ENCODE data around the gene TMOD1.

TMOD1 gene

GRCh38 chr9:97551308-97551707 lies 49.8 kb downstream of the TMOD1 start:
- no peak for DNase-seq

GRCh38 chr9:97553141-97553540 lies 51.7 kb downstream of the TMOD1 start:
- DNase-seq = no peak

GRCh38 chr9:97553841-97554240 lies 52.4 kb downstream of the TMOD1 start:
- no peak for DNase-seq

- no peak for DNase-seq
These were observed 53.2 kb downstream of the TMOD1 start for GRCh38 chr9:97554566-97555075.

GRCh38 chr9:97555164-97555563 lies 53.7 kb downstream of the TMOD1 start:
- no peak for DNase-seq

- no peak for DNase-seq
These were observed 54.7 kb downstream of the TMOD1 start for GRCh38 chr9:97556036-97556720.

GRCh38 chr9:97556721-97557605 lies 55.5 kb downstream of the TMOD1 start:
- DNase-seq = no peak

GRCh38 chr9:97557606-97558095 lies 56.2 kb downstream of the TMOD1 start:
- peak; percentile 39 for DNase-seq

GRCh38 chr9:97558701-97559101 lies 57.2 kb downstream of the TMOD1 start:
- DNase-seq = no peak

GRCh38 chr9:97559111-97559514 lies 57.6 kb downstream of the TMOD1 start:
- no peak for DNase-seq

- DNase-seq = no peak
These were observed 58.7 kb downstream of the TMOD1 start for GRCh38 chr9:97560154-97560553.

- DNase-seq = no peak
These were observed 59.4 kb downstream of the TMOD1 start for GRCh38 chr9:97560851-97561250.

GRCh38 chr9:97561501-97561900 lies 60.0 kb downstream of the TMOD1 start:
- DNase-seq = no peak

GRCh38 chr9:97562542-97562941 lies 61.1 kb downstream of the TMOD1 start:
- DNase-seq = no peak

- no peak for DNase-seq
These were observed 62.1 kb downstream of the TMOD1 start for GRCh38 chr9:97563458-97564135.

GRCh38 chr9:97564291-97565175 lies 63.1 kb downstream of the TMOD1 start:
- peak; percentile 72 for DNase-seq

GRCh38 chr9:97565262-97565661 lies 63.8 kb downstream of the TMOD1 start:
- no peak for DNase-seq

- no peak for DNase-seq
These were observed 65.9 kb downstream of the TMOD1 start for GRCh38 chr9:97567182-97567893.

- peak; percentile 91 for DNase-seq
These were observed 66.4 kb downstream of the TMOD1 start for GRCh38 chr9:97567894-97568202.

GRCh38 chr9:97568461-97569275 lies 67.2 kb downstream of the TMOD1 start:
- no peak for DNase-seq

GRCh38 chr9:97570899-97571298 lies 69.4 kb downstream of the TMOD1 start:
- no peak for DNase-seq
